GM23338 (cell line): ENCODE data around the gene ABR. TPM values are rescaled to one million over a fixed set of nuclear protein-coding genes. Genes with fewer than 3 reads are reported as not detected.
"Not testable (repeated sequence)": the region's sequence is repeated elsewhere in the genome, so short reads cannot be mapped to it uniquely, and the experiment has no call there.

ENCODE experiments used
- ATAC-seq: fragments of 200-7000 bp; cut with Tn5 transposase; 3 replicates; pipeline ENCODE4 v1.9.1; 2020
- DNase-seq: peaks from one replicate; pipeline ENCODE4 v3.0.0-alpha.2; 2015; ENCODE audit warnings: low spot score
- H2AFZ ChIP-seq: fragments of 200-600 bp; sonication (generic); 2 replicates; pipeline ENCODE4 v1.8.0; 2016; ENCODE audit warnings: antibody characterized with exemption, mild to moderate bottlenecking, moderate library complexity
- H3F3A ChIP-seq: fragments of 200-600 bp; sonication (generic); replicated peaks from 2 replicates; pipeline ENCODE4 v1.8.0; 2017; ENCODE audit warnings: antibody characterized with exemption, mixed run types, low read depth
- H3K27ac ChIP-seq: fragments of 200-600 bp; sonication (generic); 2 replicates; pipeline ENCODE4 v1.6.1; 2016; ENCODE audit warnings: low read depth
- H3K27me3 ChIP-seq: fragments of 200-600 bp; sonication (generic); 2 replicates; pipeline ENCODE4 v1.8.0; 2016; ENCODE audit warnings: mild to moderate bottlenecking, mixed run types, moderate library complexity; ENCODE audit not compliant: insufficient read depth
- H3K36me3 ChIP-seq: fragments of 200-600 bp; sonication (generic); 2 replicates; pipeline ENCODE4 v1.8.0; 2016; ENCODE audit warnings: mild to moderate bottlenecking; ENCODE audit not compliant: insufficient read depth
- H3K4me1 ChIP-seq: fragments of 200-600 bp; sonication (generic); 2 replicates; pipeline ENCODE4 v1.8.0; 2016; ENCODE audit warnings: mild to moderate bottlenecking, moderate library complexity; ENCODE audit not compliant: insufficient read depth
- H3K4me2 ChIP-seq: fragments of 200-600 bp; sonication (generic); 2 replicates; pipeline ENCODE4 v1.7.1; 2017; ENCODE audit warnings: mixed run types
- H3K4me3 ChIP-seq: fragments of 200-600 bp; sonication (generic); 2 replicates; pipeline ENCODE4 v1.6.1; 2016; ENCODE audit warnings: mixed run types
- H3K79me2 ChIP-seq: fragments of 200-600 bp; sonication (generic); replicated peaks from 2 replicates; pipeline ENCODE4 v1.8.0; 2017; ENCODE audit warnings: mild to moderate bottlenecking; ENCODE audit not compliant: insufficient read depth
- H3K9me2 ChIP-seq: fragments of 200-600 bp; sonication (generic); 2 replicates; pipeline ENCODE4 v1.8.0; 2017; ENCODE audit not compliant: insufficient read depth
- H4K20me1 ChIP-seq: fragments of 200-600 bp; sonication (generic); replicated peaks from 2 replicates; pipeline ENCODE4 v1.8.0; 2017; ENCODE audit warnings: mild to moderate bottlenecking; ENCODE audit not compliant: insufficient read depth
- H3K27ac Mint-ChIP-seq: 2 replicates; pipeline ENCODE4 v1.8.0; 2020; ENCODE audit warnings: inconsistent platforms, mild to moderate bottlenecking, moderate library complexity, mixed read lengths
- H3K27me3 Mint-ChIP-seq: 3 replicates; pipeline ENCODE4 v1.8.0; 2022; ENCODE audit warnings: low read depth, mild to moderate bottlenecking, moderate library complexity, mixed read lengths, inconsistent platforms; ENCODE audit not compliant: insufficient read depth, poor library complexity
- H3K36me3 Mint-ChIP-seq: 3 replicates; pipeline ENCODE4 v1.8.0; 2021; ENCODE audit warnings: low read depth, mild to moderate bottlenecking, inconsistent platforms, moderate library complexity, mixed read lengths
- H3K4me1 Mint-ChIP-seq: 3 replicates; pipeline ENCODE4 v1.8.0; 2020; ENCODE audit warnings: mild to moderate bottlenecking, inconsistent platforms, mixed read lengths
- H3K4me3 Mint-ChIP-seq: 3 replicates; pipeline ENCODE4 v1.8.0; 2021; ENCODE audit warnings: moderate library complexity, mild to moderate bottlenecking, inconsistent platforms, mixed read lengths
- H3K9me3 Mint-ChIP-seq: 3 replicates; pipeline ENCODE4 v1.8.0; 2020; ENCODE audit warnings: moderate library complexity, mild to moderate bottlenecking, inconsistent platforms, mixed read lengths
- CREB1 ChIP-seq: fragments of 250-450 bp; sonication (Bioruptor Pico); IDR thresholded peaks from 2 replicates; pipeline ENCODE4 v1.5.0; 2020; ENCODE audit warnings: low read depth, mild to moderate bottlenecking, moderate library complexity
- EZH2 ChIP-seq: fragments of 200-600 bp; sonication (generic); IDR thresholded peaks from one replicate; pipeline ENCODE4 v1.8.0; 2017; ENCODE audit warnings: antibody characterized with exemption, mild to moderate bottlenecking, low read depth; ENCODE audit not compliant: unreplicated experiment
- EZH2phosphoT487 ChIP-seq: fragments of 200-600 bp; sonication (generic); IDR thresholded peaks from one replicate; pipeline ENCODE4 v1.8.1; 2018; ENCODE audit warnings: antibody characterized with exemption; ENCODE audit not compliant: unreplicated experiment
- JUNB ChIP-seq: IDR thresholded peaks from one replicate; pipeline ENCODE4 v1.6.1; 2016; ENCODE audit warnings: antibody characterized with exemption; ENCODE audit not compliant: unreplicated experiment
- NANOG ChIP-seq: IDR thresholded peaks from 2 replicates; pipeline ENCODE4 v1.6.1; 2016; ENCODE audit warnings: antibody characterized with exemption, borderline replicate concordance
- POLR2AphosphoS5 ChIP-seq: IDR thresholded peaks from 2 replicates; pipeline ENCODE4 v1.6.1; 2016; ENCODE audit warnings: antibody characterized with exemption, low read depth
- ZNF114 ChIP-seq: fragments of 250-450 bp; sonication (Bioruptor Pico); IDR thresholded peaks from 2 replicates; pipeline ENCODE4 v1.5.0; 2020; ENCODE audit warnings: mild to moderate bottlenecking, moderate library complexity
- ZNF331 ChIP-seq: fragments of 250-450 bp; sonication (Bioruptor Pico); IDR thresholded peaks from 2 replicates; pipeline ENCODE4 v1.5.0; 2020; ENCODE audit warnings: low read depth, mild to moderate bottlenecking, moderate library complexity
- polyA plus RNA-seq: library from polyadenylated mRNA; unstranded; fragments of >200 nt; fragmentation: Nextera tagmentation; extraction: Ambion mirVana; gene quantifications from 2 replicates; pipeline ENCODE4 v1.2.1, GENCODE V29; 2016
- total RNA-seq: library from RNA; depleted of rRNA; stranded (reverse); fragments of >200 nt; shearing (Covaris generic); gene quantifications from 2 replicates; pipeline ENCODE4 v1.2.3, GENCODE V29; 2014
- TF ChIP-seq, protein P1 (sequence below): fragments of 250-450 bp; sonication (Bioruptor Pico); IDR thresholded peaks from 2 replicates; pipeline ENCODE4 v1.5.0; 2020; ENCODE audit warnings: mild to moderate bottlenecking, moderate library complexity
- TF ChIP-seq, protein P2 (sequence below): IDR thresholded peaks from one replicate; pipeline ENCODE4 v1.6.1; 2018; ENCODE audit warnings: antibody characterized with exemption; ENCODE audit not compliant: unreplicated experiment

Gene ABR
- total and polyA plus RNA-seq, 2 experiments from 2014 or later = 15.0 to 27.7 TPM

DNA sequence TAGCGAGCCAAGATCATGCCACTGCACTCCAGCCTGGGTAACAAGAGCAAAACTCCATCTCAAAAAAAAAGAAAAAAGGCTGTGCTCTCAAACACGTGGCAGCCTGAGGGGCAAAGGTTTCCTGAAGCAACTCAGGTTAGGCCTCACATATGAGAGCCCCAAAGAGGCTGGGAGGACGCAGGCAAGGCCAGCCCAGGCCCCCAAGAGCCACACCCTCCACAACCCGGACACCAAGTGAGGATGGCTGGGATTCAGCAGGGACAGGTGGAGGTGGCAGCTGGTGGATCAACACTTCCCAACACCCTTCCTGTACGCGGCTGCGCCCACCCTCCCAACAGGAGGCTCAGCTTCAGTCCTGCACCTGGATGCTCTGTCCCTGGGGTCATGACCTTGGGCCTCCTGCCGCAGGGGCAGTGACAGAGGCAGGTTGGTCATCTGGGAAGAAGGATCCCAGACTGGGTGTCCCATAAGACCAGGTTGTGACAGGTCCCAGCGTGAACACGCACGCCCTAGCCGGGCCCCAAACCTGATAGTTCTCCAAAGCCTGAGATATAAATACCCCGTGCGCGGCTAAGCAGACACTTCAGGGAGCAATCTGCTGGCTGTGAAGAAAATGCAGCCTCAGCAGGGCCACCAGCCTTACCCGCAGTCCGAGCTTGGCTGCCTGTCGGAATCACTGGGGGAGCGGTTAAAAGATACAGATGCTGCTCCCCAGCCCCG, 104.7 kb downstream of the ABR start:
- H3K27me3 ChIP-seq = no peaks in the 10 kb centered on the region
- no peaks in the 10 kb centered on the region for H4K20me1 ChIP-seq
- no peaks in the 10 kb centered on the region for H3F3A ChIP-seq
- H3K4me2 ChIP-seq = no peak overlapping the region
- Mint-ChIP-seq H3K27me3 (peaks cover 18% of the 10 kb centered on the region), H3K27ac (0 out of 2 replicates have a peak overlapping the region, but pooled peaks have one; percentile 31), H3K4me1 (peaks cover 33% of the 10 kb centered on the region), H3K4me3 (no peak overlapping the region), H3K9me3 (no peaks in the 10 kb centered on the region; the same call in 2 of the 3 replicates), H3K36me3 (peaks cover 2% of the 10 kb centered on the region; the same call in 1 of the 3 replicates)
- DNase-seq (no peak), ATAC-seq (no peak)
- no peak overlapping the region for H3K27ac ChIP-seq
- TF ChIP-seq NANOG = no peak
- TF ChIP-seq CREB1 = no peak
- TF ChIP-seq JUNB = no peak
- TF ChIP-seq, protein P1, sequence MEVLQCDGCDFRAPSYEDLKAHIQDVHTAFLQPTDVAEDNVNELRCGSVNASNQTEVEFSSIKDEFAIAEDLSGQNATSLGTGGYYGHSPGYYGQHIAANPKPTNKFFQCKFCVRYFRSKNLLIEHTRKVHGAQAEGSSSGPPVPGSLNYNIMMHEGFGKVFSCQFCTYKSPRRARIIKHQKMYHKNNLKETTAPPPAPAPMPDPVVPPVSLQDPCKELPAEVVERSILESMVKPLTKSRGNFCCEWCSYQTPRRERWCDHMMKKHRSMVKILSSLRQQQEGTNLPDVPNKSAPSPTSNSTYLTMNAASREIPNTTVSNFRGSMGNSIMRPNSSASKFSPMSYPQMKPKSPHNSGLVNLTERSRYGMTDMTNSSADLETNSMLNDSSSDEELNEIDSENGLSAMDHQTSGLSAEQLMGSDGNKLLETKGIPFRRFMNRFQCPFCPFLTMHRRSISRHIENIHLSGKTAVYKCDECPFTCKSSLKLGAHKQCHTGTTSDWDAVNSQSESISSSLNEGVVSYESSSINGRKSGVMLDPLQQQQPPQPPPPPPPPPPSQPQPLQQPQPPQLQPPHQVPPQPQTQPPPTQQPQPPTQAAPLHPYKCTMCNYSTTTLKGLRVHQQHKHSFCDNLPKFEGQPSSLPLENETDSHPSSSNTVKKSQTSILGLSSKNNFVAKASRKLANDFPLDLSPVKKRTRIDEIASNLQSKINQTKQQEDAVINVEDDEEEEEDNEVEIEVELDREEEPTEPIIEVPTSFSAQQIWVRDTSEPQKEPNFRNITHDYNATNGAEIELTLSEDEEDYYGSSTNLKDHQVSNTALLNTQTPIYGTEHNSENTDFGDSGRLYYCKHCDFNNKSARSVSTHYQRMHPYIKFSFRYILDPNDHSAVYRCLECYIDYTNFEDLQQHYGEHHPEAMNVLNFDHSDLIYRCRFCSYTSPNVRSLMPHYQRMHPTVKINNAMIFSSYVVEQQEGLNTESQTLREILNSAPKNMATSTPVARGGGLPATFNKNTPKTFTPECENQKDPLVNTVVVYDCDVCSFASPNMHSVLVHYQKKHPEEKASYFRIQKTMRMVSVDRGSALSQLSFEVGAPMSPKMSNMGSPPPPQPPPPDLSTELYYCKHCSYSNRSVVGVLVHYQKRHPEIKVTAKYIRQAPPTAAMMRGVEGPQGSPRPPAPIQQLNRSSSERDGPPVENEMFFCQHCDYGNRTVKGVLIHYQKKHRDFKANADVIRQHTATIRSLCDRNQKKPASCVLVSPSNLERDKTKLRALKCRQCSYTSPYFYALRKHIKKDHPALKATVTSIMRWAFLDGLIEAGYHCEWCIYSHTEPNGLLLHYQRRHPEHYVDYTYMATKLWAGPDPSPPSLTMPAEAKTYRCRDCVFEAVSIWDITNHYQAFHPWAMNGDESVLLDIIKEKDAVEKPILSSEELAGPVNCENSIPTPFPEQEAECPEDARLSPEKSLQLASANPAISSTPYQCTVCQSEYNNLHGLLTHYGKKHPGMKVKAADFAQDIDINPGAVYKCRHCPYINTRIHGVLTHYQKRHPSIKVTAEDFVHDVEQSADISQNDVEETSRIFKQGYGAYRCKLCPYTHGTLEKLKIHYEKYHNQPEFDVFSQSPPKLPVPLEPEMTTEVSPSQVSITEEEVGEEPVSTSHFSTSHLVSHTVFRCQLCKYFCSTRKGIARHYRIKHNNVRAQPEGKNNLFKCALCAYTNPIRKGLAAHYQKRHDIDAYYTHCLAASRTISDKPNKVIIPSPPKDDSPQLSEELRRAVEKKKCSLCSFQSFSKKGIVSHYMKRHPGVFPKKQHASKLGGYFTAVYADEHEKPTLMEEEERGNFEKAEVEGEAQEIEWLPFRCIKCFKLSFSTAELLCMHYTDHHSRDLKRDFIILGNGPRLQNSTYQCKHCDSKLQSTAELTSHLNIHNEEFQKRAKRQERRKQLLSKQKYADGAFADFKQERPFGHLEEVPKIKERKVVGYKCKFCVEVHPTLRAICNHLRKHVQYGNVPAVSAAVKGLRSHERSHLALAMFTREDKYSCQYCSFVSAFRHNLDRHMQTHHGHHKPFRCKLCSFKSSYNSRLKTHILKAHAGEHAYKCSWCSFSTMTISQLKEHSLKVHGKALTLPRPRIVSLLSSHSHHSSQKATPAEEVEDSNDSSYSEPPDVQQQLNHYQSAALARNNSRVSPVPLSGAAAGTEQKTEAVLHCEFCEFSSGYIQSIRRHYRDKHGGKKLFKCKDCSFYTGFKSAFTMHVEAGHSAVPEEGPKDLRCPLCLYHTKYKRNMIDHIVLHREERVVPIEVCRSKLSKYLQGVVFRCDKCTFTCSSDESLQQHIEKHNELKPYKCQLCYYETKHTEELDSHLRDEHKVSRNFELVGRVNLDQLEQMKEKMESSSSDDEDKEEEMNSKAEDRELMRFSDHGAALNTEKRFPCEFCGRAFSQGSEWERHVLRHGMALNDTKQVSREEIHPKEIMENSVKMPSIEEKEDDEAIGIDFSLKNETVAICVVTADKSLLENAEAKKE (CRISPR knock-in tag) = no peak
- no peak for TF ChIP-seq EZH2
- TF ChIP-seq ZNF331 (CRISPR knock-in tag) = no peak
- no peak for TF ChIP-seq ZNF114 (CRISPR knock-in tag)
- no peak for TF ChIP-seq EZH2phosphoT487
- TF ChIP-seq, protein P2, sequence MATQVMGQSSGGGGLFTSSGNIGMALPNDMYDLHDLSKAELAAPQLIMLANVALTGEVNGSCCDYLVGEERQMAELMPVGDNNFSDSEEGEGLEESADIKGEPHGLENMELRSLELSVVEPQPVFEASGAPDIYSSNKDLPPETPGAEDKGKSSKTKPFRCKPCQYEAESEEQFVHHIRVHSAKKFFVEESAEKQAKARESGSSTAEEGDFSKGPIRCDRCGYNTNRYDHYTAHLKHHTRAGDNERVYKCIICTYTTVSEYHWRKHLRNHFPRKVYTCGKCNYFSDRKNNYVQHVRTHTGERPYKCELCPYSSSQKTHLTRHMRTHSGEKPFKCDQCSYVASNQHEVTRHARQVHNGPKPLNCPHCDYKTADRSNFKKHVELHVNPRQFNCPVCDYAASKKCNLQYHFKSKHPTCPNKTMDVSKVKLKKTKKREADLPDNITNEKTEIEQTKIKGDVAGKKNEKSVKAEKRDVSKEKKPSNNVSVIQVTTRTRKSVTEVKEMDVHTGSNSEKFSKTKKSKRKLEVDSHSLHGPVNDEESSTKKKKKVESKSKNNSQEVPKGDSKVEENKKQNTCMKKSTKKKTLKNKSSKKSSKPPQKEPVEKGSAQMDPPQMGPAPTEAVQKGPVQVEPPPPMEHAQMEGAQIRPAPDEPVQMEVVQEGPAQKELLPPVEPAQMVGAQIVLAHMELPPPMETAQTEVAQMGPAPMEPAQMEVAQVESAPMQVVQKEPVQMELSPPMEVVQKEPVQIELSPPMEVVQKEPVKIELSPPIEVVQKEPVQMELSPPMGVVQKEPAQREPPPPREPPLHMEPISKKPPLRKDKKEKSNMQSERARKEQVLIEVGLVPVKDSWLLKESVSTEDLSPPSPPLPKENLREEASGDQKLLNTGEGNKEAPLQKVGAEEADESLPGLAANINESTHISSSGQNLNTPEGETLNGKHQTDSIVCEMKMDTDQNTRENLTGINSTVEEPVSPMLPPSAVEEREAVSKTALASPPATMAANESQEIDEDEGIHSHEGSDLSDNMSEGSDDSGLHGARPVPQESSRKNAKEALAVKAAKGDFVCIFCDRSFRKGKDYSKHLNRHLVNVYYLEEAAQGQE = no peak
- no peak for TF ChIP-seq POLR2AphosphoS5
- no peak overlapping the region for H2AFZ ChIP-seq
- H3K4me3 ChIP-seq = no peak overlapping the region
- no peaks in the 10 kb centered on the region for H3K79me2 ChIP-seq
- no peaks in the 10 kb centered on the region for H3K36me3 ChIP-seq
- no peaks in the 10 kb centered on the region for H3K9me2 ChIP-seq
- H3K4me1 ChIP-seq = peaks cover 15% of the 10 kb centered on the region; the same call in 1 of the 2 replicates

DNA sequence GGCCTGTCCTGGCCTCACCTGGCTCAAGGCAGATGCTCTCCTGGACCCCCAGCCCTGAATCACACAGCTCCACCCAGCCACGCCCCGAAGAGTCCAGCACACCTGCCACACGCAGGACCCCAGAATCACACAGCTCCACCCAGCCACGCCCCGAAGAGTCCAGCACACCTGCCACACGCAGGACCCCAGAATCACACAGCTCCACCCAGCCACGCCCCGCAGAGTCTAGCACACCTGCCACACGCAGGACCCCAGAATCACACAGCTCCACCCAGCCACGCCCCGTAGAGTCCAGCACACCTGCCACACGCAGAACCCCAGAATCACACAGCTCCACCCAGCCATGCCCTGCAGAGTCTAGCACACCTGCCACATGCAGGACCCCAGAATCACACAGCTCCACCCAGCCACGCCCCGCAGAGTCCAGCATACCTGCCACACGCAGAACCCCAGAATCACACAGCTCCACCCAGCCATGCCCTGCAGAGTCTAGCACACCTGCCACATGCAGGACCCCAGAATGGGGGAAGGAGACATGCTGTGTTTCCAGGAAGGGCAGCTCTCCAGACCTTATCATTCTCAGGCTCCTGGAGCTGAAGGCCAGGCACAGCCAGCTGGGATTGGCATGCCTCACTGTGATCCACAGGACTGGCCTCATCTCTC, 105.7 kb downstream of the ABR start:
- not testable (repeated sequence) for H3F3A ChIP-seq, H2AFZ ChIP-seq, H3K9me2 ChIP-seq, H3K79me2 ChIP-seq, H3K4me2 ChIP-seq, DNase-seq, H3K27me3 ChIP-seq, H4K20me1 ChIP-seq, ATAC-seq, H3K27ac Mint-ChIP-seq, H3K9me3 Mint-ChIP-seq, H3K27ac ChIP-seq, H3K36me3 ChIP-seq, H3K4me3 ChIP-seq, H3K36me3 Mint-ChIP-seq, H3K4me3 Mint-ChIP-seq
- peaks cover 14% of the 10 kb centered on the region for H3K27me3 Mint-ChIP-seq
- H3K4me1 ChIP-seq = peaks cover 11% of the 10 kb centered on the region; the same call in 1 of the 2 replicates
- H3K4me1 Mint-ChIP-seq = peaks cover 30% of the 10 kb centered on the region
